ENCODE data around the gene BABAM2.

GRCh38 chr2:28148000-28148399, 257.5 kb downstream of the BABAM2 start:
- TF ChIP-seq EP300 (IDR thresholded peaks at IDR 0.05; ENCODE audit: low read length) = no peak
- TF ChIP-seq CHD4 (IDR thresholded peaks at IDR 0.05; ENCODE audit: insufficient read depth, insufficient replicate concordance, low read depth, low read length, poor library complexity, severe bottlenecking) = no peak
- TF ChIP-seq HDAC2 (IDR thresholded peaks at IDR 0.05) = no peak
- TF ChIP-seq STAT6 (CRISPR knock-in tag; IDR thresholded peaks at IDR 0.05) = no peak
- TF ChIP-seq MAX (CRISPR knock-in tag; IDR thresholded peaks at IDR 0.05) = no peak
- TF ChIP-seq CTCF (IDR thresholded peaks at IDR 0.05 in 2 of 3, conservative IDR thresholded peaks at IDR 0.05 in 1 of 3; ENCODE audit: insufficient read depth in 2 of 3, low read depth in 1 of 3, low read length in 3 of 3) = no peak
- no peak for TF ChIP-seq ZNF24 (IDR thresholded peaks at IDR 0.05)
- no peak for TF ChIP-seq ZNF146 (CRISPR knock-in tag; IDR thresholded peaks at IDR 0.05; ENCODE audit: unreplicated experiment)
- TF ChIP-seq TAF1 (IDR thresholded peaks at IDR 0.05; ENCODE audit: control insufficient read depth, extremely low read depth, insufficient read depth, low read length, severe bottlenecking) = no peak
